GM18861 (cell line): ENCODE results near the gene FAM136A.
A peak's percentile ranks its signal among the peaks of the same experiment; 100 is the strongest.
"Not testable (repeated sequence)": the region's sequence is repeated elsewhere in the genome, so short reads cannot be mapped to it uniquely, and the experiment has no call there.

Experiments used
- ATAC-seq: cut with Tn5 transposase; IDR thresholded peaks from one replicate; pipeline ENCODE4 v1.9.1; 2021; ENCODE audit not compliant: unreplicated experiment

Gene FAM136A

GRCh38 chr2:70300771-70301343 is 1.0 kb downstream of the FAM136A start:
- no peak for ATAC-seq

- ATAC-seq: not testable (repeated sequence)
These were observed 4.0 kb downstream of the FAM136A start for GRCh38 chr2:70297828-70298227.

- ATAC-seq: no peak
These were observed 18.2 kb downstream of the FAM136A start for GRCh38 chr2:70283500-70284191.

GRCh38 chr2:70282439-70282838 is 19.4 kb downstream of the FAM136A start:
- no peak for ATAC-seq

- ATAC-seq: no peak
These were observed 21.5 kb downstream of the FAM136A start for GRCh38 chr2:70280242-70280798.

GRCh38 chr2:70270323-70270722 is 31.5 kb downstream of the FAM136A start:
- ATAC-seq: no peak

- ATAC-seq: not testable (repeated sequence)
These were observed 32.2 kb downstream of the FAM136A start for GRCh38 chr2:70269422-70270302.

GRCh38 chr2:70266925-70267324 is 34.9 kb downstream of the FAM136A start:
- ATAC-seq: not testable (repeated sequence)

GRCh38 chr2:70261501-70261900 is 40.4 kb downstream of the FAM136A start:
- no peak for ATAC-seq

GRCh38 chr2:70258532-70258875 is 43.4 kb downstream of the FAM136A start:
- no peak for ATAC-seq

GRCh38 chr2:70255637-70256314 is 46.1 kb downstream of the FAM136A start:
- no peak for ATAC-seq

- ATAC-seq: no peak
These were observed 51.4 kb downstream of the FAM136A start for GRCh38 chr2:70250434-70250833.

- peak; percentile 87 for ATAC-seq
These were observed 53.6 kb downstream of the FAM136A start, which contains the start of gene TIA1 for GRCh38 chr2:70248181-70248847. Gene TIA1 (minus strand): TSS chr2:70248628. CDS start chr2:70248430, 198 bp downstream.

- no peak for ATAC-seq
These were observed 54.3 kb downstream of the FAM136A start for GRCh38 chr2:70247364-70248180.
